ENCODE results near the gene RASGRP1. TPM values are rescaled to one million over a fixed set of nuclear protein-coding genes. Genes with fewer than 3 reads are reported as not detected.
A peak's percentile ranks its signal among the peaks of the same experiment; 100 is the strongest.

The RASGRP1 gene
- total RNA-seq, 1 experiment from 2014 or later: 0.85 TPM

- H3K9me3 ChIP-seq (ENCODE audit: control insufficient read depth, low read depth, low read length): no peaks in the 10 kb centered on the region
- no peak overlapping the region for H3K4ac ChIP-seq (ENCODE audit: low read depth, low read length)
- H4K20me1 ChIP-seq (ENCODE audit: control insufficient read depth, insufficient read depth, insufficient read length): no peaks in the 10 kb centered on the region
- no peak overlapping the region for H2BK5ac ChIP-seq (ENCODE audit: insufficient read length, low read length)
- Mint-ChIP-seq H3K4me3 (no peak overlapping the region), H3K4me1 (peaks cover 17 to 18% of the 10 kb centered on the region in 2 experiments), H3K9me3 (no peaks in the 10 kb centered on the region), H3K27ac (peak overlapping the region in 1 of 3 experiments; percentile 12; a peak in 1 of 7 replicates), H3K36me3 (ENCODE audit: insufficient read depth in 1 of 3, low read depth in 3 of 3) (no peaks in the 10 kb centered on the region), H3K27me3 (ENCODE audit: low read depth) (peaks cover 3% of the 10 kb centered on the region; the same call in 1 of the 2 replicates)
- H3K27ac ChIP-seq (ENCODE audit: insufficient read length, low read depth, low read length): no peak overlapping the region
- H3K4me1 ChIP-seq (ENCODE audit: insufficient read depth, low read length): no peaks in the 10 kb centered on the region
- no peak overlapping the region for H2BK15ac ChIP-seq (ENCODE audit: low read depth, low read length)
- no peaks in the 10 kb centered on the region for H3K27me3 ChIP-seq (ENCODE audit: insufficient read depth, low read length)
- no peak for DNase-seq
- no peak overlapping the region for H3K14ac ChIP-seq (ENCODE audit: insufficient read depth, low read length)
- H2AK5ac ChIP-seq (ENCODE audit: insufficient read length, low read length): no peak overlapping the region
- H4K5ac ChIP-seq (ENCODE audit: insufficient read length, low read depth, low read length): no peak overlapping the region
- H3K79me2 ChIP-seq (ENCODE audit: insufficient read depth, low read length): no peaks in the 10 kb centered on the region
- H3K56ac ChIP-seq (ENCODE audit: insufficient read length, low read depth, low read length): no peak overlapping the region
- no peak for TF ChIP-seq CTCF (conservative IDR thresholded peaks at IDR 0.05)
- H4K91ac ChIP-seq (ENCODE audit: insufficient read length, low read depth, low read length): no peak overlapping the region
- 100% methylated on average over 1 of the region's 10 CpGs for WGBS (ENCODE audit: extremely low coverage, insufficient read length, low lambda C conversion rate)
- H3K9ac ChIP-seq (ENCODE audit: extremely low read depth, insufficient read length, low read length): no peak overlapping the region
- no peaks in the 10 kb centered on the region for H3K23me2 ChIP-seq (ENCODE audit: insufficient read length, low read depth, low read length, poor library complexity, severe bottlenecking)
- no peak overlapping the region for H2BK20ac ChIP-seq (ENCODE audit: low read depth, low read length, poor library complexity, severe bottlenecking)
- H2AFZ ChIP-seq (ENCODE audit: low read length): no peak overlapping the region
- H2BK120ac ChIP-seq (ENCODE audit: low read depth, low read length, poor library complexity, severe bottlenecking): no peak overlapping the region
- H4K8ac ChIP-seq (replicated peaks; ENCODE audit: insufficient read length, low read depth, low read length): no peak overlapping the region
- H3K23ac ChIP-seq (ENCODE audit: insufficient read length, low read depth, low read length): no peak overlapping the region
- H3K4me2 ChIP-seq (ENCODE audit: insufficient read depth, insufficient read length, low read length): no peak overlapping the region
- no peak overlapping the region for H3T11ph ChIP-seq (ENCODE audit: low read length)
- H3K18ac ChIP-seq (ENCODE audit: insufficient read length, low read depth, low read length): no peak overlapping the region
- H3K79me1 ChIP-seq (ENCODE audit: insufficient read depth, low read depth, low read length, poor library complexity, severe bottlenecking): no peaks in the 10 kb centered on the region
- H2BK12ac ChIP-seq (ENCODE audit: insufficient read length, low read depth, low read length): no peak overlapping the region
Measured at GRCh38 chr15:38547255-38547997, 17.2 kb downstream of the RASGRP1 start.
